ENCODE results near the gene SYT8.

SYT8 gene

DNA sequence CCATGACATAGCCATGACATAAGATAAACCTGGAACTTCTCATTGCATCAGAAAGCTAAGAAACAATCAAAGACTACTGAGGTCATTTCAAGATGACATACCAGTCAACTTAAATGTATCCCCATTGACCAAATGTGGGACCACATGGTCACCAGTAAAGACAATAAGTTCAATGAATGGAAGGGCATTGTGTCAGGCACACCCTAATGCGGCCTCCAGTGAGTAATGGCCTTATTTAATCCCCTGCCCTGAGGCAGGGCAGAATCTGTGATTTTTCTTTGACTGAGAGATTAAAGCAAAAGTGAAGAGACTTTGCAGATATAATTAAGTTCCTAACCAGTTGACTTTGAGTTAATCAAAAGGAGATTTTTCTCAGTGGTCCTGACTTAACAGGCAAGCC, 17.3 kb upstream of the SYT8 start:
- DNase-seq (ENCODE audit: low spot score): no peak

DNA sequence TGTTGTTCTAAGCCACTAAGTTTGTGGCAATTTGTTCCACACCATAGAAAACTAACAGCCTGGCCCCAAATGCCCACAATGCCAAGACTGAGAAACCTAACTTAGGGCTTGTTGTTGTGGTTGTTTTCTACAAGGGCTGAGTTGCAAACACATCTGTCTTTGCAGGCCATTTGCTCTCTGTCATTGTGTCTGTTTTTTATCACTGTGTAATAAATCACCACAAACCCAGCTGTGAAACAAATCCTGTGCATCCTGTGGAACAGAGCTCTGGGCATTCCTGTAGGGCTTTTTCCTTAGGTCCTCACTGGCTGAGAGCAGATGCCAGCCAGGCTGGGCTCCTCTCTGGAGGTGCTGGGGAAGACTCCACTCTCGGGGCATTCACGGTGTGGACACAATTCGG, 15.7 kb upstream of the SYT8 start:
- no peak for DNase-seq (ENCODE audit: low spot score)

DNA sequence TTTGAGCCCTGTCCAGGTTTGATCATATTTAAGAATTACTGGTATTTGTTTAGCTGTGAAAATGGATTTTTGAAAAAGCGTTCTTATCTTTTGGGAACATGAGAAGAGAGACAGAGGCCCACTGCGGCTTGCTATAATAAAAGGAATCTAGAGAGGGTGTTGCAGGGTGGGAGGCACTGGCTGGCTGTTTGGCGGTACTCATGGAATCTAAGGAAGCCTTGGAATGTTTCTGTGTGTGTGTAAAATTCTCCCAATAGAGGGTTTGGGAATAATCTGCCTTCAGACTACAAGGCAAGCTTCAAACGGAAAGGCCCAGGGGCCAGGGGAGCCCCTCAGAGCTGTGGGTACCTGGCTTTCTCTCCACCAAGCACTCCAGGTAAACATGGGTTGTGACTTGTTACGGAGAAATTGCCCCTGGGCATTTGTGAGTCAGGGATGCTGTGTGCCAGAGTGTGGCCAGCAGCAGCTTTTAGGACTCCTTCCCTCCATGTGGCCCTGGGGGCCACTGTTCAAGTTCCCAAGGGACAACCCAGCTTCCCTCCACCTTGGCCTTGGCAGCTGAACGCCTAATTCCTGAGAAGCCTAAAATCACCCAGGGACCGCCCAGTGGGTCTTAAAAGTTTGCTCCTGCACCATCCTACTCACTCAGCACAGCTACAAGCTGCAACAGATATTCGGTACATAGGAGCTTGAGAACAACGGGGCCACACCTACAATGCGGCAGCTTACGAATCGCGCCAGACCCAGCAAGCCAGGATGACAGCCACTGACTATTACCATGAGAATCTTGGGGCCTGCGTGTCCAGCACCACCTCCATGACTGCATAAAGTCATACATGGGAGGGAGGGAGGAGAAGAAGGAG, 14.1 kb upstream of the SYT8 start:
- no peak for DNase-seq (ENCODE audit: low spot score)

DNA sequence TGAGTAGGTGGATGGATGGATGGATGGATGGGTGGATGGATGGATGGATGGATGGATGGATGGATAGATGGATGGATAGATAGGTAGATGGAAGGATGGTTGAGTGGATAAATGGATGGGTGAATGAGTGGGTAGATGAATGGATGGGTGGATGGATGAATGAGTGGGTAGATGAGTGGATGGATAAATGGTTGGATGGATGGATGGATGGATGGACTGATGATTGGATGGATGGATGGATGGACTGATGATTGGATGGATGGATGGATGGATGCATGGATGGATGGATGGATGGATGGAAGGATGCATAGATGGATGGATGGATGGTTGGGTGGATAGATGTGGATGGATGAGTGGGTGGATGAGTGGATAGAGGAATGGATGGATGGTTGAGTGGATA, 13.2 kb upstream of the SYT8 start:
- no peak for DNase-seq (ENCODE audit: low spot score)

DNA sequence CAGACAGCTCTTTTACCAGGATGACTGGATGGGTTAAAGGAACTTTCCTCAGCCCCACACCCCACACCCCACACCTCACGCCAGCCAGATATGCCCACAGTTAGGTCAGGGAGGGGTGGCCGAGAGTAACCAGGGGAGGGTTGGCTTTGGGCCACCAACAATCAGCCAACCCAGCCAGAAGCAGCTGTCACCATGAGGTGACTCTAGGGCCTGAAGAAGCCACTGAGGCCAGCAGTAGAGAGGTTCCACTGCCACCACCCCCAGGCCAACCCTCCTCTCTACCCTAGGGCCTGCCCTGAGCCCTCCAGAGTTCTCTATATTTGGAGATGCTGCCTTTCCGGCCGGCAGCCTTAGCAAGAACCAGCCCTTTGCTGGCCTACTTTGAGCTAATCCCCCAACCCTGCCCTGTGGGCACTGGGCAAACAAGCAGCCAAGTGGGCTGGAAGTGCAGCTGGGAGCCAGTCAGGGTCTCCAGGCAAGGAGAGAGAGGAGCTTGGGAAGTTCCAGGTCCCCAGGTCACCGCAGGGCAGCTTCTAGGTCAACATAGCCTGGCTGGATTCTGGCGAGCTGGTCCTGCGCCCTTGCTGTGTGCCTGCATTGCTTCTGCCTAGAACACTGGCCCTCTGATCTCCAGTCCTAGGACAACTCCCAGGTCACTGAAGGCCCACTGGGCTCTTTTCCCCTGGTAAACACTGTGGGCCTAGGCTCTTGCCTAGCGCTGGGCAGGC, 12.0 kb upstream of the SYT8 start:
- no peak for DNase-seq (ENCODE audit: low spot score)

DNA sequence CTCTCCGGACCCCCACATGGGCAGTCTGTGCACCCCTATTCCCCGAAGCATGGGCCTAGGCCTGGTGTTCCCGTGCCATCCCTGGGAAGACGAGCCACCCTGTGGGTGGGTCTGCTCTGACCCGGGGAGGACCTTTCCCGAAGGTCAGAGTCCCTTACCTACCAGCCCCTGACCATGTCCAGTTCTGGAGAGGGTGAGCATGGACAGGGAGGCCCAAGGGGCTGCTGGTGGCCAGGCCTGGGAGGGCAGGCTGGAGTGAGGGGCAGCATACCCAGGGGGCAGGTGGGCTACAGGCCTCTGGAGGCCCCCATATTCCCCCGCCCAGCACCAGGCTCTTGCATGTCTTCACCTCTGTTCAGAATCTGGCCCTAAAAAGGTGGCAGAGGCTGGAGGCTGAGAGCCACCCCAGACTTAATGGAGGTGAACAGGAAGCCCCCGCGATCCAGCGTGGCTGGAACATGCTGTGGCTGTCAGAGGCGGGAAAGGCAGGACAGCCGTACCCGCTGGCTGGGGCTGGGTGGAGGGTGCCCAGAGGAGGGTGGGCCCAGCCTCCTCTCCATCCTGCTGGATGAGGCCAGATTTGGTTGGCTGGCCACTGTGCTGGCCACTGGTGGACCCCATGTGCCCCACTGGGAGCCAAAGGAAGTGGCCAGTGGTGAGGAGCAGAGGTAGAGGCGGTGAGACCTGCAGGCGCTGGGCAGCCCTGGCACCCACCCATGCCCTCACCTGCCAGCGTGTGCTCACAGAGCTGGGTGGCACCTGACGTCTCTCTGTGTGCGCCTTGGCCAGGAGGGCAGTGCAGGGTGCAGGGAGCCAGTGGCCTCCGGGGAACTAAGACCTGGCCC, 11.2 kb upstream of the SYT8 start:
- no peak for DNase-seq (ENCODE audit: low spot score)

DNA sequence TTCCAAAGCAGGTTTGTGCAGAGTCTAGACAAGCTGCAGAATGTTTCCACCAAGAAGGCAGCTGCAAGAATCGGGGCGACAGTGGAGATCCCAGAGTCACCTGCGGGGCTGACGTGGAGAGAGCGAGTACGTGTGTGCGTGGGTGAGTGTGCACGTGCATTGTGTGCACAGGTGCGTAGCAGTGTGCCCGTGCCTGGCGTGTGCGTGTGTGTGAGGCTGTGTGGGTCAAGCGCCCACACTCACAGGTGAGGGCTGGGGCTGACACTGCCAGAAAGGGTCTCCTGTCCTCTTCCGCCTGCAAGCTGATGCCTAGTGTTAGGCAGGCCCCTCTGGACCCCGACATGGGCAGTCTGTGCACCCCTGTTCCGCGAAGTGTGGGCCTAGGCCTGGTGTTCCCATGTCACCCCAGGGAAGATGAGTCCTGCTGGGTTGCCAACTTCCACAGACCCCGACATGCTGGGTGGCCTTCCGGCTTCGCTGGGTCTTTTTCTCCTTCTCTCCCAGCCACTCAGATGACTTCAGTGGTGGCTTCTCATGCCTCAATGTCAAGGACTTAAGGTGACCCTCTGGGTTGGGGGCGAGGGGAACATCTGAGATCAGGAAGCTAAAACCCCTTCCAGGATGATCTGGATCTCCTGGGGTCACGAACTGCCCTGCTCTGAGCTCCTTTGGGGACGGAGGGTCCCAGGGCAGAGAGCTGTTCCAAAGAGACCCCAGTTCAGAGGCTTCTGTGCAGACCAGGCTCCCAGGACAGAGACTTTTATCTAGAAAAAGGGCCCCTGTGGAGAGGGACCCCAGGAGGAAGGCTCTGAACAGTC, 10.4 kb upstream of the SYT8 start:
- DNase-seq (ENCODE audit: low spot score): no peak

DNA sequence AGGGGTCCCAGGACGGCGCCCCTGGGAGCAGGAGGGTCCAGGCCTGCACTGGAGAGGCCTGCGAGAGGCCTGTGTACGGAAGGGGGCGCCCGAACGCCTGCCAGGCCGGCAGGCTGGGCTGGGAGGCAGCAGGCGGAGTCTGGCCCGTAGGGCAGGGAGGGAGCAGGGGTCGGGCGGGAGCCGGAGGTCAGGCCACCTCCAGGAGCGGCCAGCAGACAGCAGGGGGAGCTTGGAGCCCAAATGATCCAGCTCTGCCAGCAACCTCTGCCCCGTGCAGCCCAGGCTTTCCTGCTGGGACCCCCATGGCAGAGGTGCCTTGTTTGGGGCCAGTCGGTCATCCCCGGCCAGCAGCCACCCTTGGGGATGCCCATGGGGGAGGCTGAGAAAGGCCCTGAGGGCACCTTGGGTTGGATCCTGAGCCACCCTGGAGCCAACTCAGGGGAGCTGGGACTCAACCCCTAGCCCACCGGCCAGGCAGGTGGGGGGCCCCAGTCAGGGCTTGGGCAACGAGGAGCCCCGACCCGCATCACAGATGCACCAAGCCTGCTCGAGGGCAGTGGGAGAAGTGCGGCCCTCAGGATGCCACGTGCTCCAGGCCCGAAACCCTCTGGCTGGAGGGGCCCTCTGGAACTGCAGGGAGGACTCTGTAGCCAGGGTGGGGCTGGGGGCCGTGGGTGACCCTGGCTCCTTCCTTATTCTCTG, 9.6 kb upstream of the SYT8 start:
- DNase-seq (ENCODE audit: low spot score): no peak

DNA sequence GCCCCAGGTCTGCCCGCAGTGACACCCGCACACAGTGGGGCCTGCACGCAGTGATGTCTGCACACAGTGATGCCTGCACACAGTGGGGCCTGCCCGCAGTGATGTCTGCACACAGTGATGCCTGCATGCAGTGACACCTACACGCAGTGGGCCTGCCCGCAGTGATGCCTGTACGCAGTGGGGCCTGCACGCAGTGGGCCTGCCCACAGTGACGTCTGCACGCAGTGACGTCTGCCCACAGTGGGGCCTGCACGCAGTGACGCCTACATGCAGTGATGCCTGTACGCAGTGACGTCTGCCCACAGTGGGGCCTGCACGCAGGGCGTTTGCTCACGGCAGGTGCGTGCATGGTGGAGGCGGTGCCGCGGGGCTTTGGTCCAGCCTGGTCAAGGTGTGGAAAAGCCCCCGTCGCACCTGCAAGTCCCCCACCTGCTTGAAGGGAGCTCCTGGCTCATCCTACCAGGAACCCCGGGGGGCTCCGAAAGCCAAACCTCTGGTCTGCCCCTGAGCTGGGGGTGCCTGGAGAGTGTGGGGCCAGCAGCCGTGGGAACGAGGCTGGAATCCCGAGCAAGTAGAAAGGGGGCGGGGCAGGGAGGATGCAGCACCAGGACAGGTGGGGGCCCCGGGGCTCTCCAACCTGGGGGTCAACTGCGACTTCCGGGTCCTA, 8.9 kb upstream of the SYT8 start:
- no peak for DNase-seq (ENCODE audit: low spot score)

DNA sequence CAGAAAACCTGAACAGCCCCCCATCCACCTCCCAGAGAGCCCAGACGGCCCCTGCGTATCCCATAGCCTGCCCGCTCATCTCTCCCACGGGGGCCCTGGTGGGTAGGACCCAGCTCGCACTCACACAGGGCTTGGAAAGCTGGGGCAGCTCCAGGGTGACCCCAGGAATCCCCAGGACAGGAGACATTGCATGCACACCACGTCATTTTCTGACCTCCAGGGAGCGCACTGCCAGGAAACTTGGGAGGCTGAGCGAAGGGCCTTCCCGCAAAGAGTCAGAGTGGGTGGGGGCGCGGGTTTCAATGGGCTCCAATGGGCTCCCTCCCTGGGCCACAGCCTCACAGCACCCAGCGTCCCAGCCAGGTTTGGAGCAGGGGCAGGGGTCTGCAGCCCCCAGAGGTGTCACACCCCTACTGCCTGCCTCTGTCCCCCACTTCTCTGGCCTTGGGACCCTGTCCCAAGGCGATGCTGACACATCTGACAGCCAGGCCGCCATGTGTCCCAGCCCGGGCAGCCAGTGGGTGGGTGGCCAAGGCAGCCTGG, 8.2 kb upstream of the SYT8 start:
- no peak for DNase-seq (ENCODE audit: low spot score)

DNA sequence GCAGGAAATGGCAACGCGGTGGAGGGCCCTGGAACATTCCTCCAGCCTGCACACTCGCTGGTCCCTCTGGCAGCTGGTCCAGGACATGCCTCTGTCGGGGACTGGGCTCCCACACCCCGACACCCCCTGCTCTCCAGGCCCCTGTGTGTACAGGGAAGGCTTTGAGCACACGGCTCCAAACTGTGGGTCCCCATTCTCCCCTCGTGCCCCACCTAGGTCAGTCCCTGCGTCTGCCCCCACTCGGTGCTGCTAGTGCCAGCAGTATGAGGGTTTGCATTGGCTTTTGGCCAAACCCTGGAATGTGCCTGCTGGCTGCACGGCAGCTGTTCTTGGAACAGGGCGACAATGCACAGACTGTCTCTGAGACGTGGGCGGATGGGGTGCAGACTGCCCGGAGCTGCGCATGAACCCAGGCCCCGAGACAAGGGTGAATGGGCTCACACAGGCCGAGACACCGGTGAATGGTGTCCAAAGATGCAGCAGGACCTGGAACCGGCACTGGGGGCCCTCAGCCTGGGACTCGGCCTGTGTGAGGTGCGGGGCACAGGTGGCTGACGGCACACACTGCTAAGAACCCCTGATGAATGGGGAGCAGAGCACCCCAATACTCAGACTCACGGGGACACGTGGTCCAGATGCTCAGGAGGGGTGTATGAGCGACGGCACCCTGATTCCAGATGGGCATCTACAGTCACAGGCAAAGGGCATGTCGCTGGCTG, 7.5 kb upstream of the SYT8 start:
- peak; percentile 80 for DNase-seq (ENCODE audit: low spot score)

DNA sequence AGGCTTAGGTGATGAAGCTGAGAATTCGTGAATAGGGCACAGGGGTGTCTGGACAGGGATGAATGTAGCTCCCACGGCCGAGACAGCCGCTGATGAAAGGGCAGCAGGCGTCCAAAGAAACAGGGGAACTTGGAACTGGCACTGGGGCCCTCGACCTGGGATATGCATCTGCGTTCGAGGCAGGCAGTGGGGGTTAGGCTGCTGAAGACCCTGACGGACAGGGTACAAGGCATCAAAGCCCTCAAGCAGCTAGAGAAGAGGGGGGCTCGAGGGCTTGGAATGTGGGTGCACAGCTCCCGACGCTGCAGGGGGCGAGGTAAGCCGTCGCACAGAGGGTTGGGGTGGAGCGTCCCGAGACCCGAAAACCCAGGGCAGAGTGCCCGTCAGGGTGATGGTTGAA, 6.9 kb upstream of the SYT8 start:
- no peak for DNase-seq (ENCODE audit: low spot score)

DNA sequence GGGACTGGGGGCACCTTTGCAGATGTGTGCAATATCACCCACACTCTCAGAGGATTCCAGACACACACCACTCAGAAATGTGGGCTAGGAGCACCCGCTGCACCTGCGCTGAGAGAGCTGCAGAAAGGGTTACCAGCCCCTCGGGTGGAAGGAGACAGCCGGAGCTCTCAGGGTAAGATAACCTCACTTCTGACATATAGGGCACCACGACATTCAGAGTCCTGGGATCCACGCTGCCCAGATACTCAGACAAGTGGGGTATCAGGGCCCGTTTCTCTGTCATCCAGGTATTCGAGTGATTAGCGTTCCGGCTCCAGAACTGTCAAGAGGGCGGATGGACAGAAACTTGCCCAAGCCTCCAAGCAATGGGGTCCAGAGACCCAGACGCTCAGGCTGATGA, 6.2 kb upstream of the SYT8 start:
- DNase-seq (ENCODE audit: low spot score): no peak

DNA sequence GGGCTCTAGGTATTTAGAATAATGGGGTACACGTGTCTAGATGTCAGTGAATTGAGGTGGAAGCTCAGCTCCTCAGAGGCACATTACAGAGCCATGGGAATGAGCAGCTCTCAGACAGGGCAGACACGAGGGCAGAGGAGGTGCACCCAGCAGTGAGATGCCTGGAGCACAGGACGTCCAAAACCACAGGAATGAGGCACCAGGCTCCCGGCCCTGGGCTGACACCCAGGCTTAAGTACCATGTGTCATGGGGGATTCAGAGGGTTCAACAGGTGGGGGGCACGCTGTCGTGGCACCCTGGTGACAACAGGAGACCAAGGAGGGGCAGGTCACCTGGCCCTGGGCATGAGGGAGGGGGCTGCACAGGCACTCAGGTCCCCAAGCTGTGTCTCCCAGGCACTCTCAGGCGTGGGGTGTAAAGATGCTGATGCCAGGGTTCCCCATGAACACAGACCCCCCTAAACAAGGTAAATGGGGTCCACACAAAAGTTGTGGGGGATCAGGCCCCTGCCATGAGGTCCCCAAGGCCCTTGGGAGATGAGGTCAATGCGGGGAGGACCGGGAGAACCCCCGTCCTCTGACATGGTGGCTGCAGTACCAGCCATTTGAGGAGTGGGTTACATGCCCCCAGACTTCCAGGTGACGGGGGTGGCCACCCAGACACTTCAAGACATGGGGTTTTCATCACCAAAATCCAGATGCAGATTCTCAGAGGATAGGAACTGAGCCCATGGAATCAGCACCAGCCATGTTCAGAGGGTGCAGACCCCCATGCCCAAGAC, 5.6 kb upstream of the SYT8 start:
- DNase-seq (ENCODE audit: low spot score): no peak

DNA sequence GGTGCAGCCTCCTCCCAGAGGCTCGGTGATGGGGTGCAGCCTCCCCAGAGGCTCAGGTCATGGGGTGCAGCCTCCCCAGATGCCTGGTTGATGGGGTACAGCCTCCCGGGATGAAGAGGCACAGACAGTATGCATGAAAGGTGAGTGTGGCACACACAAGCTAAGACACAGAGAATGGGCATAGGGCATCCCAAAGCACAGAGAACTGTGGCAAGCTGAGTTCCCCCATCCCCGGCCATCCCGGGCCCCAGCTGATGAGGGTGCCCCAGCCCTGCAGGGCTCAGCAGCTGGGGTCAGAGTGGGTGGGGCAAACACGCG, 4.8 kb upstream of the SYT8 start:
- DNase-seq (ENCODE audit: low spot score): no peak

DNA sequence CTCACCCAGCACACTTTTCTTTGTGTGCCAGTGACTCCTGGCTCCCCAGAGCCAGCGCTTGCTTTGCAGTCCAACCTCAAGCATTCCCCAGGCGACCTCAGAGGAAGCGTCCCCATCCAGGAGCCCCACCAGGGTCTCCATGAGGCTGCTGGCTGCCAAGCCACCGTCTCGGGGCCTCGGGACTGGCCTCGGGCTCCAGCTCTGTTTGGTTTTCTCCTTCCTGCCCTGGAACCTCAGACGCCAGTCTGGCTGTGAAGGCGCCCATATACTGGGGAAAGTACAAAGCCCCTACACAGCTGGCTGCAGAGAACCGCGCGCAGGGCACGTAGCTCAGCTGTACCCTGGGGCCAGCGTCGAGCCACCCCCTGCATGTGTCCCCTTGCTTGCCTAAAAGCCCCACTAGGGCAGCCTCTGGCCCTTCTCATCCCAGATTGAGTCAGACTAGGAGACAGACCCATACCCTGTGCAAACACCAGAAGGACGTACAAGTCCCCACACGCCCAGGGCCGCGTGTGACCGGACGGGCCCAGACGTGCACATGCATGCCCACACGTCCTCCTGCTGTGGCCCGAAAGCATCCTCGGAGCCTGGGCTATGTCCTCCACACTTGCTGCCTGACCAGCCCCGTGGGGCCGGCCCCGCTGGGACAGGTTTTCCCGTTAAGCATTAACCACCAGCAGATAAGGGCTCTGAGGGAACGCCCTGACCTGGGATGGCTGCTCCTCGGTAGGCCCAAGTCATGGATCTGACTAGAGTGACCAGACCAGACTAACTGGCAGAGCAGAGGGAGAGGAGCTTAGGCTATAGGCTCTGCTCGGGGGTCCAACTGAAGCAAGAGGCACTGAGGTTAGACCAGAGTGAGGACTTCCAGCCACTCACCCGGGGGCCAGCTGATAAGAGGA, 4.2 kb upstream of the SYT8 start:
- DNase-seq (ENCODE audit: low spot score): no peak

DNA sequence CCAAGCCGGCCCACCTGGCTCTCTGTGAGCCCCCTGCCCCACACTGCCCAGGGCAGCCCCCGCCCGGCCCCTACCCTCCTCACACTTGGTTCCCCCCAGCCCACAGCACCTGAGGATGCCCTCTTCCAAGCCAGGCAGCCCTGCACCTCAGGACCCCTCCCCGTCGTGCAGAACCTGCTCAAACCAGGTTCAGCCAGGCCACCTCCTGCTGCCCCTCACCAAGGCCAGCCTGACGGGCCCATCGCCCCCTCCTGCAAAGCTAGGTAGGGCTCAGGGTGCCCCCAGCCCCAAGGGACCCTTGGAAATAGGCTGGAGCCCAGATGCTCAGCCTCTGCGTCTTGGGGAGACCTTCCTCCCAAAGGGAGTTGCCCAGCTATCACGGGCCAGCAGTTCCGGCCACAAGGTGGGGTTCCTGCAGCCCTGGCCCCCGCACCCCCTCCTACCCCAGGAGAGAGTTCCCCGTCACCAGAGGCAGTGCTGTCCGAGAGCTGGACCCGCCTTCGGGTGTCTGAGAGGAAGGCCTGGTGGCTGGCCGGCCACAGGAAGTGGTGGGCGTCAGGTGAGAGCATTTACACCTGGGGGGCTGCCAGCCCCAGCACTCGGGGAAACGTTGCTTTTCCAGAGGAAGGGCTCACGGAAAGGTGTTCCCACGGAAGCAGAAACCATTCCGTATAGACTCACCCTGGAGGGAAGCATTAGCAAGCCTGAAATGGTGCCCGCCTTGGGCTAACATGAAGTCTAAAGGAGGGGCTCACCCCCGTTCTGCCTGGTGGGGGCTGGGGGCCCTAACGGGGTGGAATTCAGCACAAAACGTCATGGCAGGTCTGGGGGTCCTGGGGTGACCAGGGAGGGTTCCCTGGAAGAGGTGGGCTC, 3.2 kb upstream of the SYT8 start:
- no peak for DNase-seq (ENCODE audit: low spot score)
